Stimulated activated CD4-positive, alpha-beta T cell treated with anti-CD3 and anti-CD28 coated beads, Interleukin-12 subunit alpha, Interleukin-12 subunit beta, amount 100 ng/mL, for 4 hours (primary cell): Measurements from ENCODE around the gene NKX2-2.
"Not testable (repeated sequence)": the region's sequence is repeated elsewhere in the genome, so short reads cannot be mapped to it uniquely, and the experiment has no call there.

Experiments
- DNase-seq: peaks from one replicate; pipeline ENCODE4 v3.0.0-alpha.2; 2020

Gene NKX2-2

DNA sequence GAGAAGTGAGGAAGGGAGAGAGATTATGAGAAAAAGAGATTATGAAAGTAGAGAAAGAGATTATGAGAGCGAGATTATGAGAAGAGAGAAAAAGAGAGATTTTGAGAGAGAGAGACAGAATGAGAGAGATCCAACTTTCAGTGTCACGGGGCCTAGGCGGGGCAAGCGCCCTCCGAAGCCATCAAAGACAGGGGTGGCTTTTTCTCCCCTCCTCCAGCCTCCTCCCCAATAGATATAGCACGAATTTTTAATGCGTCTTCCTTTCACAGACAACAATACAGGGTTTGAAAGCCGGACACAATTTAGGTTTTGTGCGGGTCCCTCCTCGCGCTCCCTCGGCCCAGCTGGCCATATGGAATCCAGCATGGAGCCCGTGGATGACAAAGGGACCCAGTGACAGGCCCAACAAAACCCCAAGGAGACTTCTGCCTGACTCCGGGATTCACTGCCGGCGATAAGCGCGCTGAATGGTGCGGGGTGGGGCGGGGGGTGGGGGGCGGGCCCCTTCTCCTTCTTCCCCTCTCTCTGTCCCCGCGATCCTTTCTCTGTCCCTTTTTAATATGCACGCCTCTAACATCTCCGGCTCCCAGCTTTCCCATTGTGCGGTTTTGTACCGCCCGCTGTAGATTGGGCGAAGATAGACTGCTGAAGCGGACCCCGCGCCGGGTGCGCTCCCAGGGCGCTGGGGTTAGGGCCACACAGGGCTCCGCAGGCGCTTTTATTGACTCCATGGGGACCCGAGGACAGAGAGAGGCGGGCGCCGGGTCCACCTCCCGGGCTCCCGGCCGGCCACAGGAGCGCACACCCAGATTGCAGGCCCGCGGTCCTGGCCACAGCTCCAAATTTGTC, 5.4 kb downstream of the NKX2-2 start:
- no peak for DNase-seq

DNA sequence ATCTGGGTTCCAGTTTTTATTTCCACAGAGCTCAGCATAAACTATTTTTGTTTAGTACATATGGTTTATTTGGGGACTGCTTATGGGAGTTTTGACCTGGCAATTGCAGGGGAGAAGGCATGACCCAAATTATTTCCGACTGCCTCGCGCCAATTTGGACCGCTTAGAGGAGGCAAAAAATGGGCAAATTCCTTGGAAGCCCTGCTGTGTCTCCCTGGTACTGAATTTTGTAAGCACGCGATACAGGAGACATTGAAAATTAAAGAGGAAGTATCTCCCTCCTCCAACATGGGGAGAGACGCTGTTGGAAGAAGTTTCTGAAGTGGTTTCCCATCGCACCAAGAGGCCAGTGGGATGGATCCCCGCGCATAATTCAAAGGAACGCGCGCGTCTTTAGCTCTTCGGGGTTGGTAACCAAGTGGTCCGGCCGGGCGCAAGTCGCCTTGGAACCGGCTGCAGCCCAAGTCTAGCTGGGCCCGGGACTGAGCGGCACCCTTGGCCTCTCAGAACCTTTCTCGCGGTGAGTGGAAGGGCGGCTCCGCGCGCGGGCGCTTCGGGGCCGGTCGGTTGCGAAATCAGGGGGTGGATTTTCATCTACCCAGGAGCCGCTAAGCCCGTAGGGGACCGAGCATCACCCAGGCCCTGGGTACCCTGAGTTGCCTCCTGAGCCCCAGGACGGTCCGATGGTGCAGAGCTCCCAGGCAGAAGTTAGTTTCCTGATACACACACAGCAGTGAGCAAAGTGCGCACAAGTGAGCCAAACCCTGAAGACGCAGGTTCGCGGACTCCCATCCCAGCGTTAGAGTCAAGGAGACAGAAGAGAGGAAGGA, 6.2 kb downstream of the NKX2-2 start:
- no peak for DNase-seq

DNA sequence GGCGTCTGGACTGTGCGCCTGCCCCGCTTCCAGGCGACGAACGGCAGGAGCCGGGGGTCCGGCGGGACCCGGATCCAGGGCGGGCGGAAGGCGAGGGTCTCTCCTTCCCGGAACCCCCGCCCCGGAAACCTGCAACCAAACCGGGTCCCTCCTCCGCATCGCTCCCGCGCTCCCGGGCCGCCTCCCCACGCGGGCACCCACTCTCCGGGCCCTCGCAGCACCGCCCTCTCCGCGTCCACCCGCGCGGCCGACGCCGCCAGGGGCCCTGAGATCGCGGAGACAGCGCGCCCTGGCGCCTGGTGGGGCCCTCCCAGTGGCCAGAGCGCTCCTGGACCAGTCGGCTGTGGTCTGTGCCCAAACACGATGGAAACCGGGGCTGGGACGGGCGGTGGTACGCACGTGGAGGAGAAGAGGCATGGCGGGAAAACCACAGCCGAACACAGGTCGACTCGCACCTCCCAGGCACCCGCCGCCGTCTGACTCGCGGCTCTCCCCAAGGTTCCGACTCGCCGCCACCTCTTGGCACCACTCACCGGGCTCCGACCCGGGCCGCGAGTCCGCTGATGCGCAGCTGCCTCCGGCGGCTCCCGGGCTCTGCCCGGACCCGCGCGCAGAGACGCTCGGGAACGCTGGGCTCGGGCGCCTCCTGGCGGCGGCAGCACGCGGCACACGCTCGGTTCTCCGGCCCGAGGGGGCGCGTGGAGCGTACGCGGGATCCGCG, 7.9 kb downstream of the NKX2-2 start:
- DNase-seq, result peak; percentile 78

DNA sequence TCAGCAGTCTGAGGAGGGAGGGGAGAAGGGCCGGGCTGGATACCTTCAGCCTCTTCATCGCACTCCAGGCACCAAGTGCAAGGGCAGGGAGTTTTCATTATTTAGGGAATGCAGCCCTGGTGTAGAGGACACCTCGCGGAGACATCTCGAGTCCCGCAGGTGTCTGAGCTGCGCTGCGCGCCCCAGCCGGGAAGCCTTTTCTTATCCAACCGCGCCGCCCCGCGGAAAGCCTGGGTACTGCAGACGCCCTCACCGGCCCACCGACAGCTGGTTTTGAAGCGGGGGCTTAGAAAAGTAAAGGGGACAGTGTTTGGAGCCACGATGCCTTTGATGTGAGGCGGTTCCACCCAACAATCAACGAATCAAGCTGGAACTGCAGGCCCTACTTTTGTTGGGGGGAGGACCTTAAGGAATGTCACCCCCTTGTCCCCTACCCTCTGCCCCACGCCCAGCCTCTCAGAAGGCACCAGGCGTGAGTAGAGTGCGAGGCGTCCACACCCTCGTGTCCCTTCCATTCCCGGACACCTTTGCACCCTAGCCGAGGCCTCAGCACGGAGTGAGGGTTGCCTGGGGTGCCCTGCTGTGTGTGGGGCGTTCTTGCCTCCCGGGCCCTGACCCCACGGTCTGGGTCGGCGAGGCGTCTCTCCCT, 8.6 kb downstream of the NKX2-2 start:
- DNase-seq, result peak; percentile 86

DNA sequence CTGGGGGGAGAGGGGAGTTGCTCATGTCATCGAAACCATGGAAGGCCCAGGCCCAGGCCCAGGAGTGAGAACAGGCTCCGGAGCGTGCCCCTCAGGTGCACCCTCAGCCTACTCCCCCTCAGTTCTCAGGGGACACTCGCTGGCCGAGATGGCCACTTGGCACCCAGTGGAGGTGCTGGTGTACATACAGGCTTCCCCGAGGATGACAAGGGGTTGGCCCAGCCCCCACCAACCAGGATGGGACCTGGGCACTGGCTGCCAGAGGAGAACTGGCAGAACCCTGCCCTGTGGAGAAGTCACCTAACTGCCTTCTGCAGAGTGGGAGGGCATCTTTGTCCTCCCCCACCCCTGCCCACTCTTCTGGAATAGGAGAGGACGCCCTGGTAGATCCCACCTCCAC, 9.5 kb downstream of the NKX2-2 start:
- DNase-seq, result no peak

DNA sequence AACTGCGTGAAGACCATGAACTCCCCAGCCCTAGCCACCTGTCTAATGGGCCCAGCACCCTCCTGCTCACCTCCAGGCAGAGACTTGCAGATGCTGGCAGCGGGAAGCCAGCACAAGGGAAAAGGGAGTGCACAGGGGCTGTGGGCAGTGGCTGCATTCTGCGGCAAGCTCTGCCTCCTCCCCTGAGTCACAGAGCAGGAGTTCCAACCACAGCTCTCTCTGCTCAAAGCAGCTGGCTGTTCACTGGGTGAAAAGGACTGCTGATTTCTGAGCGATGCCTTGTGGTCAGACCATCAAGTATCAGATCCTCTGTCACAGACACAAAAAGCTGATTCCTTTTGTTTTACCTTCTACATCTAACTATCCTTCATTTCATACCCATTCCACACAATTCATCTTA, 10.5 kb downstream of the NKX2-2 start:
- no peak for DNase-seq

DNA sequence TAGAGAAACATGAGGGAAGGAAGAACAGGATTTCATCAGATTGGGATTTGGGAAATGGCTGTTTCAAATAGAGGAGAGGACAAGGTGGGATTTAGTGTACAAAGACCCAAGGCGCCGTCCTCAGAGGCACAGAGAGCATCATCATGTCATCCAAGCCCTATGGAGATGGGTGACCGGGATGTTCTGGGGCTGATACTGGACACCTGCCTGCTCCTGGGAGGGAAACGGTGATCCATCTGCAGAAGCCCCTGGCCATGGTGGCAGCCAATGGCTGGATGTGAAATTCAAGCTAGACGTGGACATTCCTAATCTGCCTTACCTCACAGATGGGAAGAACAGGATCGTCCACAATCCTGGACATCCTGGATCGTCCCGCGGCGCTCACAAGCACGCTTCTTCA, 12.7 kb downstream of the NKX2-2 start:
- no peak for DNase-seq

DNA sequence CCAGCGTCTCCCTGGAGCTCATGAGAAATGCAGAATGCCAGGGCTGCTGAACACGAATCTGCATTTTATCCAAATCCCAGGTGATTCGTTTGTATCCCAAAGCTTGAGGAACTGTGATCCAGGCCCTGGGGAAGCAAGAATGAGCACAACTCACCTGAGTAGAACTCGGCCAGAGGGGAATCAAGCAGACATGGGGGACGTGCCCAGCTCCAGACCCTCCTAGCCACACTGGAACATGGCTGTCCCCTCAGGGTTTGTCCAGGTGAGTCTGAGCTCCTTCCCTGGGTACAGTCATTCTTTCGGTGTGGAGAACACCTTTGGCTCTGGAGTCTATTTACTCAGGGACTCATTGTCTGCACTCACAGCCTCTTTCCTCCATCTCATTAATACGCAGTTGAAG, 13.3 kb downstream of the NKX2-2 start:
- DNase-seq, result no peak

DNA sequence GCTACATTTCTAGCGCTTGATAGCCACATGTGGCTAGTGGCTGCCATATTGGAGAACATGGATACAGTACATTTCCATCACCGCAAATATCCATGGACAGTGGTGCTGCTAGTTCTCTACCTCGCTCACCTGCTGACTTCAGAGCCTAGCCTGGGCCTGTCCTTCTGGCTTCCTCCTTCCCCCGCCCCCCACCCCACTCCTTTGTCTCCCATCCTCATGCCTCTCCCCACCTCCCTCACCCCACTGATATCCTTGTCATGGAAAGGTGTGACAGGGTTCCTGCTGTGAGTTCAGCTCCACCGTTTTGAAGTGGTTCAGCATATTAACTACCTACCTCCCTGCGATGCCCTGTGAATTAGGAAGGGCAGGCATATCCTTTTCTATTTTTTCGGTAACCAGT, 14.2 kb downstream of the NKX2-2 start:
- no peak for DNase-seq

DNA sequence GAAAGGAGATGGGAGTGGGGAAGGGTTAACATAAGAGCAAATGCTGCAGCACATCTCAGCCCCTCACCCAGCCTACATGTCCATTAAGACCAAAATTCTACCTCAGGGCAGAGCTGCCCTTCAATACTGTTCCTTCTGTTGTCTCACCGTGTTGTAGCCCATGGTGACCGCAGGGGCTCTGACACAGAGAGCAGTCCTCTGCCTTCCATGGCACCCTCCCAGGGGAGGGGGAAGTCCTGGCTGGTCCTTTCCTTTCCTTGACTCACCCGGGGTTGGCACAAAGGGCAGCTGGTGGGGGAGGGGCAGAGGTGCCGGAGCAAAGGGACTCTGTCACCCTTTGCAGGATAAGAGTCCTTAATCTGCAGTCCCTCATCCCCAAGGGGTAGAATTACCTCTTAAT, 15.2 kb downstream of the NKX2-2 start:
- no peak for DNase-seq

DNA sequence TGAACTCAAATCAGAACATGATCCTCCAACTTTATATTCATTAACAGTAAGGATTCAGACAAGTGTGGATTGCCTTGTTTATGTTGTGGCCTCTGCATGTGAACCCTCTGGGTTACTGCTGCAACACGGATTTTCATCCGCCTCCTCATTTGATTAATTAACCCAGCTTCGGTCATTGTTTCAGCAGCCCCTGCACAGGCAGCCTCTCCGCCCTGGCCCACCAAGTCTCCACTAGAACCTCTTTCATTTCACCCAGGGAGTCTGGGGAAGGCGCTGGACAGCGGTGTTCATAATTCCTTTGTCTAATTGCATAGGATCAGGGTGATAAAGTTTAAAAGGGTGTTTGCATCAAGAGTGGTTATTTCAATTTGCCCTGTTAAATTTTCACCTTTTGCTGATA, 15.7 kb downstream of the NKX2-2 start:
- no peak for DNase-seq

DNA sequence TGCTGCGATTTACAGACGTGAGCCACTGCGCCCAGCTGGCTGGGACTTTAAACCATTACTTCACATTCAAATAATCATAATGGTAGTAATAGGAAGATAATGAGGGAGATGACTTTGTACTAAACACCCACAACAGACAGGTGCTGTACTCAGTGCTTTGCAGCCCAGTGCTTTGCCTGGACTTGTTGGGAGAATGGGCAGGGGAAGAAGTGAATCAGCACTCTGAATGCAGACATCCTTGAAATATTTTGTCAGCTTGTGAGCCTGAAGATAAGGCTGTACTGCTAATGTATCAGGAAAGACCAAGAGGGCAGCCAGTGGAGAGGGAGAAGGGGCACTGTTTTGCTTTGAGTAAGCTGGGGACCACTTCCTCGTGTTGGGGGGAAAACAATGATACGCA, 17.4 kb downstream of the NKX2-2 start:
- no peak for DNase-seq

DNA sequence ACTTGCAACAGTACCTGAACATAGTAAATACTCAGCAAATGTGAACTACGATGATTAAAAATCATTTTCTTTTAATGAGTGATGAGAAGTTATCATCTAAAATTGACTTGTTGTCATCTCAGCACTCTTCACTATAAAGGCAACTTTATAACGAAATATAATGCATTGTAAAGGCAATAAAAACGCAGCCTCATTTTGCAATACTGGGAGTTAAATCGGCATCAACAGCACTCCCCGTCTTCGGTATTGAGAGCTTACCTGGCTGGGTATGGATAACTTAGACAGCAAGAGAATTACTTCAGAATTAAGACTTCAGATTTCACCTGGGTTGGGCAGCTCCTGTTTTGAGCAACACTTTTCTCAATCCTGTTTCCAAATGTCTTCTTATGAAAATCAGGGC, 20.8 kb downstream of the NKX2-2 start:
- DNase-seq, result no peak

DNA sequence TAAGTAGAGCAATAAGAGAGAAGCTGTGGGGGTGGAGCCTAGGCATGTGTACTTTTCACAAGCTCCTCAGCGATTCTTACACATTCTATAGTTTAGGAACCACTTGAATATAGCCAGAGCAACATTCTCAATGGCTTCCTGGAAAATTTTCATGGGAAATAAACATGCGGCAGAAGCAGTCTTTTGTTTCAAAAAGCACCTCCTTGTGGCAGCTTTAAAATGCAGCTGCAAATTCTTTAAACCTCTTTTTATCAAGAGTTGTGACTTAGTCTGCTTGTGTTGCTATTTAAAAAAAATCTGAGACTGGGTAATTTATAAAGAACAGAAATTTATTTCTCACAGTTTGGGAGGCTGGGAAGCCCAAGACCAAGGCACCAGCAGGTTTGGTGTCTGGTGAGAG, 23.8 kb downstream of the NKX2-2 start:
- no peak for DNase-seq

DNA sequence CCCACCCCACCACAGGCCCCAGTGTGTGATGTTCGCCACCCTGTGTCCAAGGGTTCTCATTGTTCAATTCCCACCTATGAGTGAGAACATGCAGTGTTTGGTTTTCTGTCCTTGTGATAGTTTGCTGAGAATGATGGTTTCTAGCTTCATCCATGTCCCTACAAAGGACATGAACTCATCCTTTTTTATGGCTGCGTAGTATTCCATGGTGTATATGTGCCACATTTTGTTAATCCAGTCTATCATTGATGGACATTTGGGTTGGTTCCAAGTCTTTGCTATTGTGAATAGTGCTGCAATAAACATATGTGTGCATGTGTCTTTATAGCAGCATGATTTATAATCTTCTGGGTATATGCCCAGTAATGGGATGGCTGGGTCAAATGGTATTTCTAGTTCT, 33.7 kb downstream of the NKX2-2 start:
- DNase-seq, result not testable (repeated sequence)

DNA sequence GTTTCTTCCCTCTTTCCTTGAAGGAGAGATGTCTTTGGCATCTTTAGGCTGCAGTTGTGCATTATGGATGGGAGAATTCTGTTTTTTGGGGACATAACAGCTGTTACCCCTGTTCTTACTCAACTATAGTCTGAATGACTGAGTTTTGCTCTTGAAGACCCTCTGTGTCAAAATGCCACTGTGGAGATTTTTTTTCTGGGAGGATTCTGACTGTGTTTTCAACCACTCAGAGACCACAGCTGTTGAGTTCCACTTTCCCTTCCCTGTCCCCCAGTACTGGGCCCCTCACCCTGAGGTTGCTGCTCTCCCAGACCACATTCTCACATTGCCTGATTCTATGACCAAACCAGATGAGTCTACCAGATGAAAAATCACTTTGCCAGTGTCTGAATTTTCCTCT, 48.1 kb downstream of the NKX2-2 start:
- no peak for DNase-seq

DNA sequence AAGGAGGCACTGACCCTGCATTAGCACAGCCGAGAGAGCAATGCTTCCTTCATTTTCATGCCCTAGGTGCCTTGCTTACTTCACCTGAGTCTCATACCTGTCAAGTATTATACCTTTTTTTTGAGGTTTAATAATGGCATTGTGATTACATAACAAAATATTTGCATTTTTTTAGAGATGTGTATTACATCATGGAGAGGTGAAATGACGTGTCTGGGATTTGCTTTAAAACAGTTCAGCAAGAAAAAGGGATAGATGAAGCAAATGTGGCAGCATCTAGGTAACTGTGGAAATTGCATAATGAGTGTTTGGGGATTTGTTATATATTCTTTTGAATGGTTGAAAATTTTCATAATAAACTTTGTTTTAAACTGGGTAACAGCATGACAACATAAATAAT, 48.9 kb downstream of the NKX2-2 start:
- DNase-seq, result no peak
